HG02973 (cell line): ENCODE measurements around the gene PPP1CB.
A peak's percentile ranks its signal among the peaks of the same experiment; 100 is the strongest.
"Not testable (repeated sequence)": the region's sequence is repeated elsewhere in the genome, so short reads cannot be mapped to it uniquely, and the experiment has no call there.

Source experiments
- ATAC-seq: cut with Tn5 transposase; IDR thresholded peaks from one replicate; pipeline ENCODE4 v1.9.1; 2021; ENCODE audit warnings: moderate library complexity; ENCODE audit not compliant: unreplicated experiment

PPP1CB gene

GRCh38 chr2:28772351-28772750, 20.7 kb downstream of the PPP1CB start:
- no peak for ATAC-seq

- no peak for ATAC-seq
Measured at GRCh38 chr2:28776471-28776870, 24.8 kb downstream of the PPP1CB start.

GRCh38 chr2:28778392-28778791, 26.8 kb downstream of the PPP1CB start:
- ATAC-seq, result no peak

- ATAC-seq, result no peak
Measured at GRCh38 chr2:28779001-28779400, 27.4 kb downstream of the PPP1CB start.

GRCh38 chr2:28780496-28780895, 28.9 kb downstream of the PPP1CB start:
- ATAC-seq, result no peak

GRCh38 chr2:28782423-28782822, 30.8 kb downstream of the PPP1CB start:
- ATAC-seq, result no peak

- not testable (repeated sequence) for ATAC-seq
Measured at GRCh38 chr2:28784570-28784969, 32.9 kb downstream of the PPP1CB start.

- no peak for ATAC-seq
Measured at GRCh38 chr2:28796620-28797019, 45.0 kb downstream of the PPP1CB start.

GRCh38 chr2:28801726-28802125, 50.1 kb downstream of the PPP1CB start:
- no peak for ATAC-seq

- no peak for ATAC-seq
Measured at GRCh38 chr2:28802975-28803429, 51.4 kb downstream of the PPP1CB start.

- ATAC-seq, result no peak
Measured at GRCh38 chr2:28809927-28810326, 58.3 kb downstream of the PPP1CB start.

GRCh38 chr2:28810384-28811285, 59.0 kb downstream of the PPP1CB start, which contains the start of gene SPDYA:
SPDYA (plus strand) TSS chr2:28810834; CDS start chr2:28816015, 5,181 bp downstream.
- peak; percentile 73 for ATAC-seq

- ATAC-seq, result no peak
Measured at GRCh38 chr2:28818053-28818452, 66.4 kb downstream of the PPP1CB start.

- ATAC-seq, result no peak
Measured at GRCh38 chr2:28821295-28821958, 69.8 kb downstream of the PPP1CB start.

GRCh38 chr2:28822036-28822435, 70.4 kb downstream of the PPP1CB start:
- ATAC-seq, result no peak

- ATAC-seq, result no peak
Measured at GRCh38 chr2:28824207-28824606, 72.6 kb downstream of the PPP1CB start.

GRCh38 chr2:28824870-28825269, 73.2 kb downstream of the PPP1CB start:
- ATAC-seq, result no peak

GRCh38 chr2:28828382-28828781, 76.8 kb downstream of the PPP1CB start:
- ATAC-seq, result no peak

GRCh38 chr2:28833740-28834470, 82.3 kb downstream of the PPP1CB start:
- ATAC-seq, result no peak

- ATAC-seq, result no peak
Measured at GRCh38 chr2:28835781-28836180, 84.2 kb downstream of the PPP1CB start.

- ATAC-seq, result no peak
Measured at GRCh38 chr2:28838971-28839370, 87.3 kb downstream of the PPP1CB start.
